Karpas-422 (cell line): ENCODE results near the gene CNOT4. TPM values are rescaled to one million over a fixed set of nuclear protein-coding genes. Genes with fewer than 3 reads are reported as not detected.

Experiments used
- DNase-seq: peaks from one replicate; pipeline ENCODE4 v3.0.0-alpha.2; 2015
- H2AFZ ChIP-seq: fragments of 200-600 bp; sonication (generic); 2 replicates; pipeline ENCODE4 v1.6.1; 2014; ENCODE audit warnings: antibody characterized with exemption, low read length, mixed read lengths
- H3K27ac ChIP-seq: fragments of 200-600 bp; sonication (generic); 2 replicates; pipeline ENCODE4 v1.5.1; 2014; ENCODE audit warnings: mild to moderate bottlenecking, low read length, moderate library complexity
- H3K27me3 ChIP-seq: fragments of 200-600 bp; sonication (generic); 2 replicates; pipeline ENCODE4 v1.6.1; 2014; ENCODE audit warnings: low read length, mixed read lengths
- H3K36me3 ChIP-seq: fragments of 200-600 bp; sonication (generic); 2 replicates; pipeline ENCODE4 v1.6.1; 2014; ENCODE audit warnings: low read length, mixed read lengths; ENCODE audit not compliant: insufficient read depth
- H3K4me1 ChIP-seq: fragments of 200-600 bp; sonication (generic); 2 replicates; pipeline ENCODE4 v1.6.1; 2014; ENCODE audit warnings: mild to moderate bottlenecking, low read length, mixed read lengths
- H3K4me2 ChIP-seq: fragments of 200-600 bp; sonication (generic); 2 replicates; pipeline ENCODE4 v1.6.1; 2014; ENCODE audit warnings: low read length, low read depth, mild to moderate bottlenecking; ENCODE audit not compliant: poor library complexity, severe bottlenecking
- H3K4me3 ChIP-seq: fragments of 200-600 bp; sonication (generic); 2 replicates; pipeline ENCODE4 v1.5.1; 2014; ENCODE audit warnings: mild to moderate bottlenecking, antibody characterized with exemption, low read length, mixed read lengths
- H3K79me2 ChIP-seq: fragments of 200-600 bp; sonication (generic); 2 replicates; pipeline ENCODE4 v1.6.1; 2014; ENCODE audit warnings: mild to moderate bottlenecking, low read length, mixed read lengths
- H3K9ac ChIP-seq: fragments of 200-600 bp; sonication (generic); 2 replicates; pipeline ENCODE4 v1.6.0; 2014; ENCODE audit warnings: low read length
- H3K9me2 ChIP-seq: fragments of 200-600 bp; sonication (generic), shearing (Covaris generic); replicated peaks from 2 replicates; pipeline ENCODE4 v1.6.0; 2014; ENCODE audit warnings: mild to moderate bottlenecking, low read length, moderate library complexity; ENCODE audit not compliant: insufficient read depth
- H3K9me3 ChIP-seq: fragments of 300-700, 200-600 bp; sonication (generic); 2 replicates; pipeline ENCODE4 v1.6.1; 2014; ENCODE audit warnings: low read length, mixed read lengths
- H4K20me1 ChIP-seq: fragments of 200-600 bp; sonication (generic); 2 replicates; pipeline ENCODE4 v1.6.1; 2014; ENCODE audit warnings: mild to moderate bottlenecking, antibody characterized with exemption, low read length, low read depth; ENCODE audit not compliant: insufficient read depth
- total RNA-seq: library from RNA; depleted of rRNA; stranded (reverse); fragments of >200 nt; shearing (Covaris generic); gene quantifications from 2 replicates; pipeline ENCODE4 v1.2.3, GENCODE V29; 2014; ENCODE audit warnings: low replicate concordance

The CNOT4 gene
- total RNA-seq, 1 experiment from 2014 or later: 25.9 TPM

DNA sequence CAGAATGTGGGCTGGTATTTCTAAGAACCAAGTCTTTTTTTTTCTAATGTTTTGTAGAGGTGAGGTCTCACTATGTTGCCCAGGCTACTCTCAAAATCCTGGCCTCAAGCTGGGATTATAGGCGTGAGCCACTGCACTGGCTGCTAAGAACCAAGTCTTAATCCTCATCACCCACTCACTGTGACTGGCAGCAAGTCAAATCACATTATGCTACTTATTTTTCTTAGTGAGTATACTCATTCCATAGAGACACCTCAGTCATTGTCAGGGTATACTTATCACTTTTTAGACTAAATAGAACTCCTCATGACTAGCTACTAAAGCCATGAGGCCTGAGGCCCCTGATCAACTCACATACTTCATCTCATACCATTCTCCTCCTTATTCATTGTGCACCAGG, 160.2 kb downstream of the CNOT4 start:
- H3K36me3 ChIP-seq: no peaks in the 10 kb centered on the region
- no peak overlapping the region for H2AFZ ChIP-seq
- H3K4me2 ChIP-seq: no peak overlapping the region
- H3K79me2 ChIP-seq: no peaks in the 10 kb centered on the region
- no peaks in the 10 kb centered on the region for H3K9me2 ChIP-seq
- no peak overlapping the region for H3K27ac ChIP-seq
- no peaks in the 10 kb centered on the region for H3K27me3 ChIP-seq
- no peak overlapping the region for H3K4me3 ChIP-seq
- no peak overlapping the region for H3K9ac ChIP-seq
- DNase-seq: no peak
- no peaks in the 10 kb centered on the region for H4K20me1 ChIP-seq
- no peaks in the 10 kb centered on the region for H3K4me1 ChIP-seq
- H3K9me3 ChIP-seq: no peaks in the 10 kb centered on the region

DNA sequence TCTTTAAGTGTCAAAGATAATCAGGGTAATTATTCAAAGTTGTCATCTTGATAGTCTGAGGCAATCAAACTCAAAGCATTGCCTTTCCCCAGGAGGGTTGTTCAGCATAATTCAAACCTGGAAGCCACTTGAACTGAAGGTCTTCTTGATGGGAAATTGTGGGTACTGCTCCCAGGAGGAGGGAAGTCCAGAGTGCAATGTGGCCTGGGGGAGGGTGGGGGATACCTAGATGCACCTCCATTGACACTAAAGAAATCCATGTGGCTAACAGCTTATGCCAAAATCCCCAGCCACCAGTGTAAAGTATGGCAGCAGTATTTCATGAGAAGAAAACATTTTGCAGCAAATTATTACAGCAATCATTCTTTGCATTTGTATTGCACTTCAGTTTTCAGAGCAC, 161.4 kb downstream of the CNOT4 start:
- H3K9me2 ChIP-seq: no peaks in the 10 kb centered on the region
- no peak overlapping the region for H3K9ac ChIP-seq
- no peaks in the 10 kb centered on the region for H3K27me3 ChIP-seq
- H3K36me3 ChIP-seq: no peaks in the 10 kb centered on the region
- H3K9me3 ChIP-seq: no peaks in the 10 kb centered on the region
- no peaks in the 10 kb centered on the region for H4K20me1 ChIP-seq
- H3K4me1 ChIP-seq: no peaks in the 10 kb centered on the region
- H2AFZ ChIP-seq: no peak overlapping the region
- H3K27ac ChIP-seq: no peak overlapping the region
- H3K4me2 ChIP-seq: no peak overlapping the region
- DNase-seq: no peak
- no peaks in the 10 kb centered on the region for H3K79me2 ChIP-seq
- no peak overlapping the region for H3K4me3 ChIP-seq

DNA sequence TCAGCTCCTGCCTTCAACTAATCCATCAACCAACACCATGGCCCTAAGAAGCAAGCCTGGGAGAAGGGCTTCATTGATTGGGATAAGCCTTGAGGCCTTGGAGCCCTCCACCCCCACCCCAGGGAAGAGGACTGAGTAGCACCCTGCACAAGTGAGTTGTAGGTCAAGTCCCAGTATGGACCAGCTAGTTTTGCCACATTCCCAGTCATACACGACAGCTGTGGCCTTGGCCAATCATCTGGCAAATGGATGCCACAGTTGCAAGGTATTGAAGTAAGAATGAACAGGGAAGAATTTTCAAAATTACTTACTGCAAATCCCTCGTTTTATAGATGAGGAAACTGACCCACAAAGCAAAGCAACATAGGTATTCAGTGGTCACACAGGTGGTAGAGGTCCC, 166.5 kb downstream of the CNOT4 start:
- Histone ChIP-seq H3K27me3 (no peaks in the 10 kb centered on the region), H3K4me3 (no peak overlapping the region), H3K9ac (no peak overlapping the region), H3K36me3 (no peaks in the 10 kb centered on the region), H3K4me2 (no peak overlapping the region), H3K9me3 (no peaks in the 10 kb centered on the region), H4K20me1 (no peaks in the 10 kb centered on the region), H3K9me2 (no peaks in the 10 kb centered on the region), H3K4me1 (no peaks in the 10 kb centered on the region), H3K27ac (no peak overlapping the region), H2AFZ (no peak overlapping the region), H3K79me2 (no peaks in the 10 kb centered on the region)
- DNase-seq: no peak

DNA sequence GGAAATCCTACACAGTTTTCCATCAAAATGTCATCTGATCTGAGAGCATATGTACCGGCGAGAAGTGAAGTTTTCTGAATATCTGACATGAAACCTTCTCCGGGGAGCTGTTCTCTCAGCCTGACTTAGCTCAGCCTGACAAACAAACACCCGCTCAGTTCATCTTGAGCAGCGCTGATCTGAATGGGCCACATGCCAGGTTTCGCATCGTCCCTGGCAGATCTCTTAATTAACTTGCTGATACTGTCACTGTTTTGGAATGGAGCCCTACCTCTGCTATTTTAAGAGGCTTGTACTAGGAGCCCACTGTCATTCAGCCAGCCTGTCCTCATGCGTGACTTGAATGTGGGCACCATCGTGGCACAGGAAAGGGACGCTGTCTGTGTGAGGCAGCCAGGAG, 167.0 kb downstream of the CNOT4 start:
- H3K79me2 ChIP-seq: no peaks in the 10 kb centered on the region
- no peaks in the 10 kb centered on the region for H3K9me2 ChIP-seq
- no peak for DNase-seq

DNA sequence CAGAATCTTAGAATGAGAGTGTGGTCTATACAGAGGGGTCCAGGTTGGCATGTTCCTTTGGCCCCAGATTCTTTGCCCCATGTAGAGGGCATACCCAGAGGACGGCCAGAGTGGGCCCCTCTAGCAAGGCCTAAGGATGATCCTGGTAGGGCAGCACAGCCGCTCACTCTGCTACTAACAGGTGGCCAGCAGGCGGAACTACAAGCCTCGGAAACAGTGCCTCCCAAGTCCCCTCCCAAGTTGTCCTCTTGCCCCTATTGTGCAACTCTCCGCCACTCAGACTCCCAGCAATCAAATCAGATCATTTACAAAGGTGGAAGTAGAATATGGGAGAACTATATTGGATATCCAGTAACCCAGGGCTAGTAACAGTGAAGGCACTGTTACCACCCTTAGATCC, 168.9 kb downstream of the CNOT4 start:
- no peak for DNase-seq
- no peaks in the 10 kb centered on the region for H3K9me2 ChIP-seq
- no peak overlapping the region for H3K4me3 ChIP-seq
- H3K36me3 ChIP-seq: no peaks in the 10 kb centered on the region
- H3K27ac ChIP-seq: no peak overlapping the region
- no peak overlapping the region for H3K9ac ChIP-seq
- no peaks in the 10 kb centered on the region for H3K79me2 ChIP-seq
- no peaks in the 10 kb centered on the region for H3K9me3 ChIP-seq
- H2AFZ ChIP-seq: no peak overlapping the region
- H3K27me3 ChIP-seq: no peaks in the 10 kb centered on the region
- H3K4me1 ChIP-seq: no peaks in the 10 kb centered on the region
- no peak overlapping the region for H3K4me2 ChIP-seq
- H4K20me1 ChIP-seq: no peaks in the 10 kb centered on the region

More for the DNA sequence above, 167.0 kb downstream of the CNOT4 start:
- H3K4me1 ChIP-seq: no peaks in the 10 kb centered on the region
- no peak overlapping the region for H3K27ac ChIP-seq
- no peak overlapping the region for H3K4me3 ChIP-seq
- no peak overlapping the region for H2AFZ ChIP-seq
- H3K4me2 ChIP-seq: no peak overlapping the region
- H3K9ac ChIP-seq: no peak overlapping the region
- no peaks in the 10 kb centered on the region for H3K36me3 ChIP-seq
- no peaks in the 10 kb centered on the region for H3K9me3 ChIP-seq
- no peaks in the 10 kb centered on the region for H4K20me1 ChIP-seq
- H3K27me3 ChIP-seq: no peaks in the 10 kb centered on the region

DNA sequence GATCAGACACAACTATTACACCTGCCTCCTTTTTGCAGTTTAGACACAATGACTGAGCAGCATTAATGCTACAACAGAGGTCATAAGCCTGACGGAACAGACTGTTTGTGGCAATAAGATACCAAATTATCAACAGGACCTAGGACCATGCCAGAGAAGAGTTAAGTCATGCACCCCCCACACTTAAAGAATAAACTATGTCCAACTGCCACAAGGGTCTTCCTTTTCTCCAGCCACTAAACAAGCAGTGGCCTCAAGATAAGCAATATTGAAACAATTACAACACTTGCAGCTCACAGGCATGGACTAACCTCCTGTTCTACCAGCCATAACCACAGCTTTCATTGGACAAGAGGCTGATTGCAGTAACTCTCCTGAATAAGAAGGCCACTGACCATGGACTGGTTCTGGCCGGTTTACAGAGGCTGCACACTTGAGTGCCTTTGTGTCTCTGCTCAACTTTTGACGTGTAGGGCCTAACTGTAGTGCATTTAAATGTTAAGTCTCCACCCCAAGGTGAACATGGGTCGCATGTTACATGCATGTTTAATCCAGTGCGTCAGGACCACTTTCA, 171.8 kb downstream of the CNOT4 start:
- no peak overlapping the region for H3K4me3 ChIP-seq
- no peaks in the 10 kb centered on the region for H4K20me1 ChIP-seq
- peaks cover 8% of the 10 kb centered on the region for H3K4me1 ChIP-seq
- DNase-seq: no peak
- H2AFZ ChIP-seq: no peak overlapping the region
- no peaks in the 10 kb centered on the region for H3K36me3 ChIP-seq
- no peak overlapping the region for H3K27ac ChIP-seq
- H3K4me2 ChIP-seq: no peak overlapping the region
- no peak overlapping the region for H3K9ac ChIP-seq
- H3K9me3 ChIP-seq: no peaks in the 10 kb centered on the region
- H3K79me2 ChIP-seq: no peaks in the 10 kb centered on the region
- H3K27me3 ChIP-seq: no peaks in the 10 kb centered on the region
- H3K9me2 ChIP-seq: no peaks in the 10 kb centered on the region

DNA sequence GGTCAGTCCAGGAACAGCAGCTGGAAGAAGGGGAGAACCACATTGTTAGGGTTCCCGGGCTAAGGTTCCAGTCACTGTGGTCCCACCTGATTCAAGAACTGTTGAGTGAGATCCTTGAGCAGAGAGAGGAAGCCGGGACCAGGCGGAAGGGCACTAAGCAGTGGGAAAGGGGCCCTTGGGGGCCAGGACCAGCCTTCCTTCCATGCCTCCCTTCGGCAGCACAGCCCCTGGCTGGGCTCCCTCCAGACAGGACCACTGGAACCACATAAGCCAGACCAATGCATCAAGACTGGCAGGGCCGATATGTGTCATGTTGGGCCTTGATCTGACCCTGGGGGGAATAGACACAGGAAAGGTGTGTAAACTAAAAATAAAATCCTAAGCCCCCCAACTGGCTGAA, 172.4 kb downstream of the CNOT4 start:
- Histone ChIP-seq H3K9me2 (no peaks in the 10 kb centered on the region), H3K27ac (no peak overlapping the region), H2AFZ (no peak overlapping the region), H4K20me1 (no peaks in the 10 kb centered on the region), H3K4me2 (no peak overlapping the region), H3K79me2 (no peaks in the 10 kb centered on the region), H3K9me3 (no peaks in the 10 kb centered on the region), H3K4me3 (no peak overlapping the region), H3K4me1 (peaks cover 8% of the 10 kb centered on the region), H3K36me3 (no peaks in the 10 kb centered on the region), H3K9ac (no peak overlapping the region), H3K27me3 (no peaks in the 10 kb centered on the region)
- DNase-seq: no peak

DNA sequence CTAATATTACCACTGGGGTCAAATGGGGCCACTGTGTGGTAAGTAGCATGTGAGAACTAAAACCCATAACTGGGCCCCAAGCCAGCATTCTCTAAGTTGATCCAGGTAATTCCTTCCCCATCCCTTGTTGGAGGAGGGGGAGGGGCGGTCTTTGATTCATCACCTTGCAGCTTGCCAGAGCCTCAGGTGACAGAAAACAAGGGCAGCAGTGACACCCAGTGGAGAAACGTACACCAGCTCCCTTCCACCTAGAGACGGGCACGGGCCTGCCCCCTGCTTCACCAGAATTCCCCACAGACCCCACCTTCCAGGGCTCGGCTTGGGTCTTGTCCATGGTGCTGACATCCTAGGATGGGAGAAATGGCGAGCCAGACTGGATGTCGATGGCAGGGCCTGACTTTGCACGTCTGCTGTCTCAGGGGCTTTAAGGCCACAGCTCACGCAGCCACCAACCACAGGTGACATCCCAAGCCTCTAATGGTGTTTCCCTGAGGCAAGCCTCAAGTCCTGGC, 174.2 kb downstream of the CNOT4 start:
- H3K9me2 ChIP-seq: no peaks in the 10 kb centered on the region
- no peaks in the 10 kb centered on the region for H4K20me1 ChIP-seq
- peak; percentile 85 for DNase-seq
- no peak overlapping the region for H3K27ac ChIP-seq
- H3K27me3 ChIP-seq: no peaks in the 10 kb centered on the region
- no peak overlapping the region for H3K9ac ChIP-seq
- H3K4me1 ChIP-seq: peaks cover 8% of the 10 kb centered on the region
- no peaks in the 10 kb centered on the region for H3K36me3 ChIP-seq
- no peak overlapping the region for H3K4me3 ChIP-seq
- no peaks in the 10 kb centered on the region for H3K9me3 ChIP-seq
- H2AFZ ChIP-seq: no peak overlapping the region
- H3K4me2 ChIP-seq: no peak overlapping the region
- no peaks in the 10 kb centered on the region for H3K79me2 ChIP-seq
